Measurements from ENCODE around the gene PPEF2.

Gene PPEF2

DNA sequence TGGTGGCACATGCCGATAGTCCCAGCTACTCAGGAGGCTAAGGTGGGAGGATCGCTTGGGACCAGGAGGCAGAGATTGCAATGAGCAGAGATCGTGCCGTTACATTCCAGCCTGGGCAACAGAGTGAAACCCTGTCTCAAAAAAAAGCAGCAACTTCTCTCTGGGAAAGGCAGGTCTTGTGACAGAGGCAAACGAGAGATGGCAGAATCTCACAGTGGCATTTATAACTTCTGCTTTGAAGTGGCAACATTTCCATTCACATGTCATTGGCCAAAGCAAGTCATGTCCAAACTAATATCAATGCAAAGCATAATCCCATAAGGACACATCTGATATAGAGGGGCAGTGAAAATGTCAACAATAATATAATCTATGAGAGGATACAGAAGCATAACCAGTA, 79.8 kb downstream of the PPEF2 start:
- DNase-seq, result no peak

DNA sequence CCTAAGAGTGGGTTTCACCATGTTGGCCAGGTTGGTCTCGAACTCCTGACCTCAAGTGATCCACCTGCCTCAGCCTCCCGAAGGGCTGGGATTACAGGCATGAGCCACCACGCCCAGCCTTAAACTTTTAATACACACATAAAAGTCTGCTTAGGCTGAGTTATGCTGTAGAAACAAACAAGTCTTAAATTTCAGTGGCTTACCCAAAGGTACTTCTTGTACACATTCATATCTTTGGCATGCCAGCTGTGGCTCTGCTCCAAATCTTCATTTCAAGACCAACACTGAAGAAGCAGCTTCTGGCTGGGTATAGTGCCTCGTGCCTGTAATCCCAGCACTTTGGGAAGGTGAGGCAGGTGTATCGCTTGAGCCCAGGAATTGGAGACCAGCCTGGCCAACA, 80.3 kb downstream of the PPEF2 start:
- DNase-seq, result no peak

DNA sequence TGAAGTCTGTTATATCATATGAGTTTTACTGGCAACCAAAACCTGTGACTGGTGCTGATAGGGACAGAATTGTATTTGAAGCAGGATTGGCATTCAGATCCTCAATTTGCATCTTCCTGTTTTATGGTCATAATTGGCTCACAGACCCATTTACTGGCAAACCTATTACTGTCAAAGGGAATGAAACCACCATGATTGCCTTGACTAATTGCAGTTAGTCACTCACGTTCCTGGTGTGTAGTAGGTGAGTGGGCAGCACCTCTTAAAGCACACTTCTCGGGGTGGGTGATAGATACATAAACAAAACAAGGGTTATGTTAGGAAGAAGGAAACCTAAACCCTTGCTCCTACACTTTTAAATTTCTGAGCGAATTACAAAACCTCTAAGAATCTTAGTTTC, 81.0 kb downstream of the PPEF2 start:
- DNase-seq, result no peak

DNA sequence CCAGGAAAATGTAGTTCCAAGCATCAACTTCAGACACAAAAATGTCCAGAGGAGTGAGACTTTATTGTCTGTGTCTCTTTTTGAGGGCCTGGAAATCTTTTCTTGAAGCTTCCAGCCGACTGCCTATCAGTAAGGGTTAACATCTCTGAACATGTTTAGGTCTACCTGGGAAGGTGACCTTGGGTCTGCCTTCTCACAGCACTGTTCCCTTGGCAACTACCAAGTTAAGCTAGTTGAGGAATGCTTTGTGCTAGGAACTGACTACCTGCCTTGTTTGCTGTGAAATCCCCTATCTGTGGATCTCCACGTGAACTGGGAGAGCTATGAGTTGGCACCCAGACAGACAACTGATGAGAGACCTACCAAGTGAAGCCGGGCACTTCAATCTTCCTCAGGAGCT, 81.6 kb downstream of the PPEF2 start:
- DNase-seq, result no peak

DNA sequence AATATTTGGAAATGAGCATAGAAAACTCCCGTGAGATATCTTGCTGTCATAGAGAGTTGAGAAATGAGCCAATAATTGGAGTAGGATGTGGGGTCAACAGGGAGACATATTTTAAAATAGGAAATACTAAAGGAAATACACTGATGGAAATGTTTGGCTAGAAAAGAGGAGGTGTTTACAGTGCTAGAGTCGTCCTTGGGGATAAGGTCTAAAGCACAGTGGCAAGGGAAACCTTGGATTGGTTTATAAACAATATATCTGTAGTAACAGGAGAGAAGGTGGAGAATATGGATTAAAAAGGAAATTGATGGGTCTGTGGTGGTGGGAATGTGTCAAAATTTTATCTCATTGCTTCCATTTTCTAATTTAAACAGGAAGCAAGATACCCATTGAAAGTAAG, 82.1 kb downstream of the PPEF2 start:
- no peak for DNase-seq

DNA sequence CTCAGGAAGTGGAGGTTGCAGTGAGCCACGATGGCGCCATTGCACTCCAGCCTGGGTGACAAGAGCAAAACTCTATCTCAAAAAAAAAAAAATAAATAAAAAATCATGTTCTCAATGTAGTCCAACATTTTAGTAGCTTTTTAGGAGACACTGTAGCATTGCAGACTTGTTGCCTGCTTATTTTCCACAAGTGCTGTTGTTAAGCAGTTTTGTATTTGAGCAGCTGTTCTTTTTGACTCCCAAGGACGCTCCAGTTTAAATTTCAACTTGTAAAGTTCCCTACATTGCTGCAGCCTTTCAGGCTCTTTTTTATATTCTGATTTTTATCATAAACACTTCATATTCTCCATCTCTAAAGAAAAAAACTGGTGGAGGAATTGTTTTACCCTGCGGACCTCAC, 83.1 kb downstream of the PPEF2 start:
- no peak for DNase-seq

DNA sequence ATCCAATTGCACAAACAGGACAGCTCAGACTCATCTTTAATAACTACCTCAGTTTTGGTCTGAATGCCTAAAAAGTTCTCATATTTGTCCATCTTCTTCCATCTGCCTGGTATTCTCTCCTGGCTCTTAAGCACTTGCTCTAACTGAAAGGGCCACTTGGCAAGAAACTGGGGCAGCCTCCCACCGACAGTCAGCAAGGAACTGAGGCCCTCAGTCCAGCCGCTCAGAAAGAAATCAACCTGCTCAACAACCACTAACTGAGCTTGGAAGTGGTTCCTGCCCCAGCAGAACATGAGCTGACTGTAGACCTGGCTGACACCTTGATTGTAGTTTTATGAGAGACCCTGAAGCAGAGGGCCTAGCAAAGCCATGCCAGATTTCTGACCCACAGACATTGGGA, 84.4 kb downstream of the PPEF2 start:
- DNase-seq, result no peak

Data from activated gamma-delta T cell treated with Interleukin-2 at 50 U/mL for 16 hours (primary cell).